ENCODE measurements around the gene WDR43. TPM values are rescaled to one million over a fixed set of nuclear protein-coding genes. Genes with fewer than 3 reads are reported as not detected.

Gene WDR43
- polyA plus RNA-seq, 1 of the 3 experiments (the other 2 are of a cell fraction): 35.1 TPM

DNA sequence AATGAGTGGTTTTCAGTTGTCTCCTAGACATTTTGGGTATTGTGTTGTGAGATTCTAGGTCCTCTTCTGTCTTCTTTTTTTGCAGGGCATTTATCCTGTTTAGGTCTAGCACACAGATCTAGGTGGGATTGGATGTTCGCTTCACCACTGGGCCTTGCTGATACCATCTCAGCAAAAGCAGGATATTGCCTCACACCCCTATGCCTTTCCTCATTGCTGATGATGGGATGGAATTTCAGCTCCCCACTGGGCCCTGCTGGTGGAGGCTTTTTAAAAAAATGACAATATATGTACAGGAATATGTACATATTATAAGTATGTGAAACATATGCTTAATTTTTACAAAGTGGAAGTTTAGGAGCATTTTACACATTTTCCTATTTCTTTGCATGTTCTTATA is 81.2 kb downstream of the WDR43 start:
- Histone ChIP-seq H3K4me2 (no peak overlapping the region), H3K27me3 (ENCODE audit: insufficient read depth) (no peaks in the 10 kb centered on the region), H3K36me3 (replicated peaks in 1 of 2; ENCODE audit: control insufficient read depth in 1 of 2, insufficient read depth in 2 of 2, low read length in 1 of 2) (no peaks in the 10 kb centered on the region), H3K9me3 (no peaks in the 10 kb centered on the region), H4K20me1 (ENCODE audit: insufficient read depth) (no peaks in the 10 kb centered on the region), H3K79me2 (ENCODE audit: insufficient read depth) (no peaks in the 10 kb centered on the region), H3K27ac (ENCODE audit: low read depth in 2 of 2, low read length in 1 of 2) (no peak overlapping the region), H3K9ac (no peak overlapping the region), H3K4me1 (ENCODE audit: control insufficient read depth in 1 of 2, insufficient read depth in 2 of 2, low read depth in 1 of 2, low read length in 1 of 2) (peaks cover 0 to 8% of the 10 kb centered on the region in 2 experiments; a peak in 1 of 4 replicates), H3F3A (replicated peaks; ENCODE audit: insufficient read depth) (no peaks in the 10 kb centered on the region), H3K4me3 (ENCODE audit: low read depth in 2 of 2, low read length in 1 of 2) (no peak overlapping the region), H2AFZ (ENCODE audit: low read depth) (no peak overlapping the region), H3K9me2 (no peaks in the 10 kb centered on the region)
- TF ChIP-seq MEF2A (IDR thresholded peaks at IDR 0.05; ENCODE audit: borderline replicate concordance, low read depth) (no peak), JUND (IDR thresholded peaks at IDR 0.05) (no peak), FOXM1 (IDR thresholded peaks at IDR 0.05; ENCODE audit: low read depth) (no peak), RXRA (IDR thresholded peaks at IDR 0.05; ENCODE audit: borderline replicate concordance, low read depth) (no peak), TAF1 (IDR thresholded peaks at IDR 0.05; ENCODE audit: borderline replicate concordance, low read depth, low read length) (no peak), FOXJ3 (CRISPR knock-in tag; IDR thresholded peaks at IDR 0.05) (no peak), RCOR1 (IDR thresholded peaks at IDR 0.05; ENCODE audit: low read length) (no peak), MXI1 (IDR thresholded peaks at IDR 0.05; ENCODE audit: low read depth, low read length) (no peak), GABPA (IDR thresholded peaks at IDR 0.05; ENCODE audit: low read depth) (no peak), NFIC (IDR thresholded peaks at IDR 0.05; ENCODE audit: borderline replicate concordance) (no peak), RAD21 (IDR thresholded peaks at IDR 0.05; ENCODE audit: low read length) (no peak), SIN3A (IDR thresholded peaks at IDR 0.05; ENCODE audit: borderline replicate concordance, low read depth, low read length) (no peak)
- TF ChIP-seq, protein P1, sequence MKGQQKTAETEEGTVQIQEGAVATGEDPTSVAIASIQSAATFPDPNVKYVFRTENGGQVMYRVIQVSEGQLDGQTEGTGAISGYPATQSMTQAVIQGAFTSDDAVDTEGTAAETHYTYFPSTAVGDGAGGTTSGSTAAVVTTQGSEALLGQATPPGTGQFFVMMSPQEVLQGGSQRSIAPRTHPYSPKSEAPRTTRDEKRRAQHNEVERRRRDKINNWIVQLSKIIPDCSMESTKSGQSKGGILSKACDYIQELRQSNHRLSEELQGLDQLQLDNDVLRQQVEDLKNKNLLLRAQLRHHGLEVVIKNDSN (IDR thresholded peaks at IDR 0.05; ENCODE audit: borderline replicate concordance, low read depth): no peak
- TF ChIP-seq, protein P2, sequence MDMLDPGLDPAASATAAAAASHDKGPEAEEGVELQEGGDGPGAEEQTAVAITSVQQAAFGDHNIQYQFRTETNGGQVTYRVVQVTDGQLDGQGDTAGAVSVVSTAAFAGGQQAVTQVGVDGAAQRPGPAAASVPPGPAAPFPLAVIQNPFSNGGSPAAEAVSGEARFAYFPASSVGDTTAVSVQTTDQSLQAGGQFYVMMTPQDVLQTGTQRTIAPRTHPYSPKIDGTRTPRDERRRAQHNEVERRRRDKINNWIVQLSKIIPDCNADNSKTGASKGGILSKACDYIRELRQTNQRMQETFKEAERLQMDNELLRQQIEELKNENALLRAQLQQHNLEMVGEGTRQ (IDR thresholded peaks at IDR 0.05; ENCODE audit: borderline replicate concordance, low read depth, low read length): no peak
- TF ChIP-seq, protein P3, sequence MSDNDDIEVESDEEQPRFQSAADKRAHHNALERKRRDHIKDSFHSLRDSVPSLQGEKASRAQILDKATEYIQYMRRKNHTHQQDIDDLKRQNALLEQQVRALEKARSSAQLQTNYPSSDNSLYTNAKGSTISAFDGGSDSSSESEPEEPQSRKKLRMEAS (IDR thresholded peaks at IDR 0.05; ENCODE audit: low read depth): no peak
- TF ChIP-seq, protein P4, sequence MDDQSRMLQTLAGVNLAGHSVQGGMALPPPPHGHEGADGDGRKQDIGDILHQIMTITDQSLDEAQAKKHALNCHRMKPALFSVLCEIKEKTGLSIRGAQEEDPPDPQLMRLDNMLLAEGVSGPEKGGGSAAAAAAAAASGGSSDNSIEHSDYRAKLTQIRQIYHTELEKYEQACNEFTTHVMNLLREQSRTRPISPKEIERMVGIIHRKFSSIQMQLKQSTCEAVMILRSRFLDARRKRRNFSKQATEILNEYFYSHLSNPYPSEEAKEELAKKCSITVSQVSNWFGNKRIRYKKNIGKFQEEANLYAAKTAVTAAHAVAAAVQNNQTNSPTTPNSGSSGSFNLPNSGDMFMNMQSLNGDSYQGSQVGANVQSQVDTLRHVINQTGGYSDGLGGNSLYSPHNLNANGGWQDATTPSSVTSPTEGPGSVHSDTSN (IDR thresholded peaks at IDR 0.05): no peak
- TF ChIP-seq, protein P5, sequence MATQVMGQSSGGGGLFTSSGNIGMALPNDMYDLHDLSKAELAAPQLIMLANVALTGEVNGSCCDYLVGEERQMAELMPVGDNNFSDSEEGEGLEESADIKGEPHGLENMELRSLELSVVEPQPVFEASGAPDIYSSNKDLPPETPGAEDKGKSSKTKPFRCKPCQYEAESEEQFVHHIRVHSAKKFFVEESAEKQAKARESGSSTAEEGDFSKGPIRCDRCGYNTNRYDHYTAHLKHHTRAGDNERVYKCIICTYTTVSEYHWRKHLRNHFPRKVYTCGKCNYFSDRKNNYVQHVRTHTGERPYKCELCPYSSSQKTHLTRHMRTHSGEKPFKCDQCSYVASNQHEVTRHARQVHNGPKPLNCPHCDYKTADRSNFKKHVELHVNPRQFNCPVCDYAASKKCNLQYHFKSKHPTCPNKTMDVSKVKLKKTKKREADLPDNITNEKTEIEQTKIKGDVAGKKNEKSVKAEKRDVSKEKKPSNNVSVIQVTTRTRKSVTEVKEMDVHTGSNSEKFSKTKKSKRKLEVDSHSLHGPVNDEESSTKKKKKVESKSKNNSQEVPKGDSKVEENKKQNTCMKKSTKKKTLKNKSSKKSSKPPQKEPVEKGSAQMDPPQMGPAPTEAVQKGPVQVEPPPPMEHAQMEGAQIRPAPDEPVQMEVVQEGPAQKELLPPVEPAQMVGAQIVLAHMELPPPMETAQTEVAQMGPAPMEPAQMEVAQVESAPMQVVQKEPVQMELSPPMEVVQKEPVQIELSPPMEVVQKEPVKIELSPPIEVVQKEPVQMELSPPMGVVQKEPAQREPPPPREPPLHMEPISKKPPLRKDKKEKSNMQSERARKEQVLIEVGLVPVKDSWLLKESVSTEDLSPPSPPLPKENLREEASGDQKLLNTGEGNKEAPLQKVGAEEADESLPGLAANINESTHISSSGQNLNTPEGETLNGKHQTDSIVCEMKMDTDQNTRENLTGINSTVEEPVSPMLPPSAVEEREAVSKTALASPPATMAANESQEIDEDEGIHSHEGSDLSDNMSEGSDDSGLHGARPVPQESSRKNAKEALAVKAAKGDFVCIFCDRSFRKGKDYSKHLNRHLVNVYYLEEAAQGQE (IDR thresholded peaks at IDR 0.05; ENCODE audit: low read depth, low read length): no peak
- TF ChIP-seq, protein P6, sequence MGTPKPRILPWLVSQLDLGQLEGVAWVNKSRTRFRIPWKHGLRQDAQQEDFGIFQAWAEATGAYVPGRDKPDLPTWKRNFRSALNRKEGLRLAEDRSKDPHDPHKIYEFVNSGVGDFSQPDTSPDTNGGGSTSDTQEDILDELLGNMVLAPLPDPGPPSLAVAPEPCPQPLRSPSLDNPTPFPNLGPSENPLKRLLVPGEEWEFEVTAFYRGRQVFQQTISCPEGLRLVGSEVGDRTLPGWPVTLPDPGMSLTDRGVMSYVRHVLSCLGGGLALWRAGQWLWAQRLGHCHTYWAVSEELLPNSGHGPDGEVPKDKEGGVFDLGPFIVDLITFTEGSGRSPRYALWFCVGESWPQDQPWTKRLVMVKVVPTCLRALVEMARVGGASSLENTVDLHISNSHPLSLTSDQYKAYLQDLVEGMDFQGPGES (IDR thresholded peaks at IDR 0.05; ENCODE audit: low read depth, low read length): no peak
- ChIA-PET CTCF (interaction anchor here (0.9 kb wide), 1 partner anchor 334 kb away, joined by 3 read pairs; no protein-coding TSS in a partner anchor), POLR2A (no interaction called here)
- 92% methylated on average over 1 of the region's 1 CpG for WGBS (ENCODE audit: low lambda C conversion rate)
- DNase-seq: no peak
